IMR-90 (cell line): ENCODE data around the gene ZNF783. TPM values are rescaled to one million over a fixed set of nuclear protein-coding genes. Genes with fewer than 3 reads are reported as not detected.

Source experiments
- ATAC-seq: fragments of 200-7000 bp; cut with Tn5 transposase; 2 replicates; pipeline ENCODE4 v1.9.1; 2020; ENCODE audit warnings: low read depth, mild to moderate bottlenecking, moderate library complexity
- BruUV-seq: library from RNA; stranded (reverse); fragments of 400-500 nt; replicated peaks from 2 replicates; lab custom pipeline; 2021; lab: Mats Ljungman, UMichigan
- CTCF ChIA-PET: fragments of 300-600 bp; formaldehyde crosslinking; extraction: SDS; loops from one replicate; lab custom pipeline; 2021; ENCODE audit warnings: antibody characterized with exemption; lab: Yijun Ruan, JAX
- POLR2A ChIA-PET: fragments of 300-600 bp; sonication (Branson Sonifier 250); formaldehyde crosslinking; loops from one replicate; lab custom pipeline; 2022; ENCODE audit warnings: antibody characterized with exemption; ENCODE audit not compliant: unreplicated experiment; lab: Charles Lee
- DNase-seq: peaks from one replicate; pipeline ENCODE4 v3.0.0; 2013
- H2AFZ ChIP-seq: replicated peaks from 2 replicates; pipeline ENCODE3; 2013; ENCODE audit warnings: low read length, mild to moderate bottlenecking; ENCODE audit not compliant: poor library complexity
- H2AK5ac ChIP-seq: 2 replicates; pipeline ENCODE4 v1.6.1; 2013; ENCODE audit warnings: low read depth, low read length, inconsistent platforms
- H2AK9ac ChIP-seq: replicated peaks from 2 replicates; pipeline ENCODE3; 2013; ENCODE audit warnings: mild to moderate bottlenecking, low read depth, low read length, moderate library complexity; ENCODE audit not compliant: poor library complexity
- H2BK120ac ChIP-seq: 2 replicates; pipeline ENCODE4 v1.6.1; 2013; ENCODE audit warnings: low read depth, low read length, inconsistent platforms
- H2BK15ac ChIP-seq: 3 replicates; pipeline ENCODE4 v1.6.1; 2013; ENCODE audit warnings: low read depth, low read length, inconsistent platforms
- H2BK20ac ChIP-seq: 2 replicates; pipeline ENCODE4 v1.6.1; 2013; ENCODE audit warnings: low read depth, mild to moderate bottlenecking, inconsistent platforms, low read length, moderate library complexity
- H2BK5ac ChIP-seq: 2 replicates; pipeline ENCODE4 v1.6.1; 2013; ENCODE audit warnings: mild to moderate bottlenecking, low read depth, low read length, inconsistent platforms; ENCODE audit not compliant: poor library complexity, severe bottlenecking
- H3K14ac ChIP-seq: replicated peaks from 2 replicates; pipeline ENCODE4 v1.6.1; 2013; ENCODE audit warnings: low read depth, low read length, inconsistent platforms
- H3K18ac ChIP-seq: 2 replicates; pipeline ENCODE4 v1.6.1; 2013; ENCODE audit warnings: low read depth, low read length, control low read depth
- H3K23ac ChIP-seq: 2 replicates; pipeline ENCODE4 v1.6.1; 2013; ENCODE audit warnings: low read depth, low read length, inconsistent platforms
- H3K27ac ChIP-seq: 2 replicates; pipeline ENCODE4 v1.5.1; 2013; ENCODE audit warnings: mild to moderate bottlenecking, control low read depth, low read length; ENCODE audit not compliant: insufficient read depth
- H3K27me3 ChIP-seq: 2 replicates; pipeline ENCODE4 v1.6.1; 2013; ENCODE audit warnings: low read length; ENCODE audit not compliant: control insufficient read depth, insufficient read depth
- H3K36me3 ChIP-seq: 2 replicates; pipeline ENCODE4 v1.6.1; 2013; ENCODE audit warnings: low read length, mixed read lengths; ENCODE audit not compliant: control insufficient read depth, insufficient read depth
- H3K4ac ChIP-seq: 2 replicates; pipeline ENCODE4 v1.6.1; 2013; ENCODE audit warnings: low read depth, low read length, inconsistent platforms
- H3K4me1 ChIP-seq: 2 replicates; pipeline ENCODE4 v1.6.1; 2013; ENCODE audit warnings: low read length, mixed read lengths; ENCODE audit not compliant: control insufficient read depth, insufficient read depth
- H3K4me2 ChIP-seq: 2 replicates; pipeline ENCODE4 v1.6.1; 2013; ENCODE audit warnings: low read depth, mild to moderate bottlenecking, control low read depth, low read length, moderate library complexity
- H3K4me3 ChIP-seq: 2 replicates; pipeline ENCODE4 v1.5.1; 2013; ENCODE audit warnings: low read depth, mild to moderate bottlenecking, control low read depth, low read length, moderate library complexity; ENCODE audit not compliant: insufficient read depth
- H3K56ac ChIP-seq: 2 replicates; pipeline ENCODE4 v1.6.1; 2013; ENCODE audit warnings: low read length, inconsistent platforms; ENCODE audit not compliant: insufficient read depth; ENCODE audit errors: extremely low read depth
- H3K79me1 ChIP-seq, 2 experiments: 2 replicates each; pipeline ENCODE4 v1.6.1; 2013; ENCODE audit warnings: low read length in 2 of 2, inconsistent platforms in 1 of 2, low read depth in 1 of 2
- H3K9ac ChIP-seq: 2 replicates; pipeline ENCODE4 v1.6.1; 2013; ENCODE audit warnings: low read depth, low read length, control low read depth
- H3K9me1 ChIP-seq: 2 replicates; pipeline ENCODE4 v1.6.1; 2013; ENCODE audit warnings: low read length, inconsistent platforms; ENCODE audit not compliant: insufficient read depth
- H3K9me3 ChIP-seq: 2 replicates; pipeline ENCODE4 v1.6.1; 2013; ENCODE audit warnings: low read length; ENCODE audit not compliant: control insufficient read depth, insufficient read depth
- H4K20me1 ChIP-seq: 2 replicates; pipeline ENCODE4 v1.6.1; 2013; ENCODE audit warnings: low read length, inconsistent platforms; ENCODE audit not compliant: insufficient read depth
- H4K5ac ChIP-seq: 2 replicates; pipeline ENCODE4 v1.6.1; 2013; ENCODE audit warnings: mild to moderate bottlenecking, low read depth, low read length, control low read depth
- H4K8ac ChIP-seq, 2 experiments: 2 replicates each; pipeline ENCODE4 v1.6.1; 2013; ENCODE audit warnings: low read depth in 2 of 2, low read length in 2 of 2, control low read depth in 1 of 2, inconsistent platforms in 1 of 2
- H4K91ac ChIP-seq: 2 replicates; pipeline ENCODE4 v1.6.1; 2013; ENCODE audit warnings: low read depth, low read length, inconsistent platforms; ENCODE audit not compliant: insufficient read depth
- BHLHE40 ChIP-seq: fragments of 150-350 bp; IDR thresholded peaks from 2 replicates; pipeline ENCODE4 v1.6.1; 2016; ENCODE audit warnings: mild to moderate bottlenecking, low read depth, low read length
- CEBPB ChIP-seq: IDR thresholded peaks from 2 replicates; pipeline ENCODE4 v1.6.1; 2012; ENCODE audit warnings: low read depth, low read length, improper control_type of control experiment
- CHD1 ChIP-seq: IDR thresholded peaks from 2 replicates; pipeline ENCODE4 v1.6.1; 2012; ENCODE audit warnings: low read depth, low read length, improper control_type of control experiment
- FOS ChIP-seq: fragments of 150-350 bp; IDR thresholded peaks from 2 replicates; pipeline ENCODE4 v1.6.1; 2016; ENCODE audit warnings: low read depth, low read length
- MAFK ChIP-seq: IDR thresholded peaks from 2 replicates; pipeline ENCODE4 v1.6.1; 2012; ENCODE audit warnings: low read depth, low read length, improper control_type of control experiment
- MAZ ChIP-seq: IDR thresholded peaks from 2 replicates; pipeline ENCODE4 v1.6.1; 2012; ENCODE audit warnings: low read depth, mild to moderate bottlenecking, low read length, improper control_type of control experiment, moderate library complexity, borderline replicate concordance
- MXI1 ChIP-seq: IDR thresholded peaks from 2 replicates; pipeline ENCODE4 v1.6.1; 2012; ENCODE audit warnings: low read depth, mild to moderate bottlenecking, low read length, moderate library complexity, borderline replicate concordance
- NFE2L2 ChIP-seq: fragments of 150-350 bp; IDR thresholded peaks from 2 replicates; pipeline ENCODE4 v1.6.1; 2016; ENCODE audit warnings: low read depth, mild to moderate bottlenecking, low read length
- POLR2A ChIP-seq: IDR thresholded peaks from 2 replicates; pipeline ENCODE4 v1.6.1; 2012; ENCODE audit warnings: mild to moderate bottlenecking, low read depth, low read length
- RAD21 ChIP-seq: IDR thresholded peaks from 2 replicates; pipeline ENCODE4 v1.6.1; 2012; ENCODE audit warnings: low read length, improper control_type of control experiment
- SMC3 ChIP-seq: fragments of 150-350 bp; IDR thresholded peaks from 2 replicates; pipeline ENCODE4 v1.6.1; 2016; ENCODE audit warnings: low read depth, mild to moderate bottlenecking, antibody characterized with exemption, low read length, moderate library complexity
- WGBS, 2 experiments: methylation state at CpG; one replicate each; pipeline versions ENCODE4 v1.1.5 to v1.1.7; 2013; ENCODE audit warnings: missing lambda C conversion rate in 2 of 2; ENCODE audit not compliant: insufficient read length in 1 of 2; ENCODE audit errors: extremely low coverage in 2 of 2; 5-methylcytosine and 5-hydroxymethylcytosine counted together
- dilution Hi-C: fragments of 300-500 bp; cut with HindIII; formaldehyde crosslinking; loops from one replicate; pipeline ENCODE4 v1.14.3; 2018; ENCODE audit warnings: low sequenced_read_pairs; ENCODE audit not compliant: unreplicated experiment
- in situ Hi-C: fragments of 300-500 bp; cut with MboI; formaldehyde crosslinking; loops from 3 replicates; pipeline ENCODE4 v1.14.3; 2019; ENCODE audit warnings: low sequenced_read_pairs, inconsistent platforms, mixed read lengths
- intact Hi-C: fragments of 100-400 bp; cut with micrococcal nuclease; formaldehyde crosslinking; loops from 2 replicates; pipeline ENCODE4 v1.10.0; 2022
- polyA plus RNA-seq, 3 experiments: library from polyadenylated mRNA; depleted of rRNA; stranded (reverse); fragments of >200 nt; gene quantifications; 2 replicates each; pipeline ENCODE4 v1.2.3, GENCODE V29; 2012; ENCODE audit warnings: low replicate concordance in 1 of 3
- total RNA-seq: library from RNA; depleted of rRNA; stranded (reverse); fragments of >200 nt; gene quantifications from 2 replicates; pipeline ENCODE4 v1.2.3, GENCODE V29; 2012
- TF ChIP-seq, protein P1 (sequence below): fragments of 150-350 bp; IDR thresholded peaks from 2 replicates; pipeline ENCODE4 v1.6.1; 2016; ENCODE audit warnings: low read depth, mild to moderate bottlenecking, low read length, moderate library complexity, borderline replicate concordance
- TF ChIP-seq, protein P2 (sequence below): conservative IDR thresholded peaks from 2 replicates; pipeline ENCODE4 v1.5.1; 2012; ENCODE audit warnings: mild to moderate bottlenecking, low read depth, low read length, improper control_type of control experiment
- TF ChIP-seq, protein P3 (sequence below): fragments of 150-350 bp; IDR thresholded peaks from 2 replicates; pipeline ENCODE4 v1.6.1; 2017; ENCODE audit warnings: mild to moderate bottlenecking, antibody characterized with exemption, low read length, low read depth

ZNF783 gene
- total and polyA plus RNA-seq, 2 of the 4 experiments (the other 2 are of a cell fraction) = 2.3 to 7.2 TPM

- Histone ChIP-seq H3K4me1 (no peaks in the 10 kb centered on the region), H4K8ac (no peak overlapping the region), H2BK5ac (no peak overlapping the region), H3K4me3 (no peak overlapping the region), H3K23ac (no peak overlapping the region), H2BK15ac (no peak overlapping the region), H3K9ac (no peak overlapping the region), H3K27me3 (no peaks in the 10 kb centered on the region; the same call in 1 of the 2 replicates), H2AK9ac (no peak overlapping the region), H3K56ac (no peak overlapping the region), H4K20me1 (no peaks in the 10 kb centered on the region), H3K9me3 (no peaks in the 10 kb centered on the region), H3K4me2 (no peak overlapping the region; the same call in 1 of the 2 replicates), H3K14ac (no peak overlapping the region; the same call in 1 of the 2 replicates), H4K91ac (no peak overlapping the region), H2AFZ (no peak overlapping the region), H4K5ac (no peak overlapping the region), H3K27ac (no peak overlapping the region), H2BK20ac (no peak overlapping the region), H2BK120ac (no peak overlapping the region), H3K79me1 (no peaks in the 10 kb centered on the region), H2AK5ac (no peak overlapping the region), H3K9me1 (no peaks in the 10 kb centered on the region; the same call in 1 of the 2 replicates), H3K4ac (no peak overlapping the region), H3K18ac (no peak overlapping the region), H3K36me3 (no peaks in the 10 kb centered on the region)
- CTCF ChIA-PET = interaction anchor here (2.3 kb wide), 1 partner anchor 9 kb away, joined by 9 read pairs; no protein-coding TSS in a partner anchor
- in situ Hi-C loops (no loop called here), intact Hi-C loops (no loop called here), dilution Hi-C loops (no loop called here)
- DNase-seq = no peak
- no TSS peak for BruUV-seq
- TF ChIP-seq SMC3 = no peak
- TF ChIP-seq, protein P1, sequence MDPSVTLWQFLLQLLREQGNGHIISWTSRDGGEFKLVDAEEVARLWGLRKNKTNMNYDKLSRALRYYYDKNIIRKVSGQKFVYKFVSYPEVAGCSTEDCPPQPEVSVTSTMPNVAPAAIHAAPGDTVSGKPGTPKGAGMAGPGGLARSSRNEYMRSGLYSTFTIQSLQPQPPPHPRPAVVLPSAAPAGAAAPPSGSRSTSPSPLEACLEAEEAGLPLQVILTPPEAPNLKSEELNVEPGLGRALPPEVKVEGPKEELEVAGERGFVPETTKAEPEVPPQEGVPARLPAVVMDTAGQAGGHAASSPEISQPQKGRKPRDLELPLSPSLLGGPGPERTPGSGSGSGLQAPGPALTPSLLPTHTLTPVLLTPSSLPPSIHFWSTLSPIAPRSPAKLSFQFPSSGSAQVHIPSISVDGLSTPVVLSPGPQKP = no peak
- no peak for TF ChIP-seq MXI1
- TF ChIP-seq, protein P2, sequence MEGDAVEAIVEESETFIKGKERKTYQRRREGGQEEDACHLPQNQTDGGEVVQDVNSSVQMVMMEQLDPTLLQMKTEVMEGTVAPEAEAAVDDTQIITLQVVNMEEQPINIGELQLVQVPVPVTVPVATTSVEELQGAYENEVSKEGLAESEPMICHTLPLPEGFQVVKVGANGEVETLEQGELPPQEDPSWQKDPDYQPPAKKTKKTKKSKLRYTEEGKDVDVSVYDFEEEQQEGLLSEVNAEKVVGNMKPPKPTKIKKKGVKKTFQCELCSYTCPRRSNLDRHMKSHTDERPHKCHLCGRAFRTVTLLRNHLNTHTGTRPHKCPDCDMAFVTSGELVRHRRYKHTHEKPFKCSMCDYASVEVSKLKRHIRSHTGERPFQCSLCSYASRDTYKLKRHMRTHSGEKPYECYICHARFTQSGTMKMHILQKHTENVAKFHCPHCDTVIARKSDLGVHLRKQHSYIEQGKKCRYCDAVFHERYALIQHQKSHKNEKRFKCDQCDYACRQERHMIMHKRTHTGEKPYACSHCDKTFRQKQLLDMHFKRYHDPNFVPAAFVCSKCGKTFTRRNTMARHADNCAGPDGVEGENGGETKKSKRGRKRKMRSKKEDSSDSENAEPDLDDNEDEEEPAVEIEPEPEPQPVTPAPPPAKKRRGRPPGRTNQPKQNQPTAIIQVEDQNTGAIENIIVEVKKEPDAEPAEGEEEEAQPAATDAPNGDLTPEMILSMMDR = no peak
- TF ChIP-seq, protein P3, sequence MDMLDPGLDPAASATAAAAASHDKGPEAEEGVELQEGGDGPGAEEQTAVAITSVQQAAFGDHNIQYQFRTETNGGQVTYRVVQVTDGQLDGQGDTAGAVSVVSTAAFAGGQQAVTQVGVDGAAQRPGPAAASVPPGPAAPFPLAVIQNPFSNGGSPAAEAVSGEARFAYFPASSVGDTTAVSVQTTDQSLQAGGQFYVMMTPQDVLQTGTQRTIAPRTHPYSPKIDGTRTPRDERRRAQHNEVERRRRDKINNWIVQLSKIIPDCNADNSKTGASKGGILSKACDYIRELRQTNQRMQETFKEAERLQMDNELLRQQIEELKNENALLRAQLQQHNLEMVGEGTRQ = no peak
- no peak for TF ChIP-seq MAFK
- no peak for TF ChIP-seq FOS
- no peak for TF ChIP-seq POLR2A
- TF ChIP-seq CHD1 = no peak
- TF ChIP-seq NFE2L2 = no peak
- no peak for TF ChIP-seq MAZ
- TF ChIP-seq BHLHE40 = no peak
- no peak for TF ChIP-seq CEBPB
- TF ChIP-seq RAD21 = no peak
- no peak; the same call in 1 of the 2 replicates for ATAC-seq
- WGBS, 2 experiments = 35% methylated on average over 2 of the region's 8 CpGs; no CpG with 5 or more reads in 1 of the 2 experiments
- POLR2A ChIA-PET = no interaction called here
Observed at GRCh38 chr7:149300620-149301285, 38.8 kb downstream of the ZNF783 start.
